Measurements from ENCODE around the gene RABAC1. TPM values are rescaled to one million over a fixed set of nuclear protein-coding genes. Genes with fewer than 3 reads are reported as not detected.

The RABAC1 gene
- total and polyA plus RNA-seq, 2 donors (not counting 3 experiments of a cell fraction or from before 2014, with no cell fraction given), result 178 to 591 TPM

- Histone ChIP-seq H3K9me3 (replicated peaks; ENCODE audit: control insufficient read depth, insufficient read depth, low read length) (no peaks in the 10 kb centered on the region), H2AFZ (ENCODE audit: low read depth, low read length) (peak overlapping the region; percentile 62), H3K79me2 (ENCODE audit: control insufficient read depth, insufficient read depth, low read length) (no peaks in the 10 kb centered on the region), H3K4me1 (ENCODE audit: control insufficient read depth, extremely low read depth, insufficient read depth, low read length) (peaks cover 2% of the 10 kb centered on the region), H3K9me1 (replicated peaks; ENCODE audit: control insufficient read depth, extremely low read depth, insufficient read depth, low read length) (no peaks in the 10 kb centered on the region), H3K27me3 (ENCODE audit: control insufficient read depth in 2 of 2, insufficient read depth in 2 of 2, low read length in 2 of 2) (peaks cover 21% of the 10 kb centered on the region in 2 experiments), H3K9ac (replicated peaks; ENCODE audit: extremely low read depth, insufficient read depth, low read length) (no peak overlapping the region), H3K4me2 (ENCODE audit: insufficient read depth, low read length) (peak overlapping the region; percentile 51), H3K27ac (ENCODE audit: insufficient read depth, low read depth, low read length) (no peak overlapping the region), H3K4me3 (replicated peaks in 1 of 3; ENCODE audit: insufficient read depth in 1 of 3, low read depth in 1 of 3, low read length in 3 of 3) (peak overlapping the region; percentile 23 to 48 (median 27)), H4K20me1 (replicated peaks; ENCODE audit: control insufficient read depth, extremely low read depth, insufficient read depth, low read length) (no peaks in the 10 kb centered on the region), H3K36me3 (ENCODE audit: control insufficient read depth in 2 of 2, extremely low read depth in 1 of 2, insufficient read depth in 2 of 2, low read length in 2 of 2) (no peaks in the 10 kb centered on the region)
- DNase-seq (ENCODE audit: low read depth, low spot score) (no peak), FAIRE-seq (no peak)
- POLR2A ChIA-PET, result no interaction called here
- dilution Hi-C loops (cut with MboI; ENCODE audit: extremely low pct_ligation_motif_present, low sequenced_read_pairs), result no loop called here
- TF ChIP-seq POLR2A (IDR thresholded peaks at IDR 0.05; ENCODE audit: low read depth, low read length) (no peak), FOS (IDR thresholded peaks at IDR 0.05; ENCODE audit: borderline replicate concordance, insufficient read depth, low read length) (no peak), GATA2 (IDR thresholded peaks at IDR 0.05; ENCODE audit: insufficient read depth, insufficient read length, low read depth, low read length) (no peak), MYC (IDR thresholded peaks at IDR 0.05; ENCODE audit: low read depth, low read length) (no peak), EZH2 (IDR thresholded peaks at IDR 0.05; ENCODE audit: borderline replicate concordance, low read depth, low read length, severe bottlenecking) (peak; percentile 49), JUN (IDR thresholded peaks at IDR 0.05; ENCODE audit: borderline replicate concordance, insufficient read depth, insufficient read length, low read depth) (no peak), POLR2AphosphoS5 (IDR thresholded peaks at IDR 0.05; ENCODE audit: insufficient read depth, low read depth, low read length) (no peak)
- intact Hi-C loops (cut with micrococcal nuclease), result no loop called here
- no TSS peak for BruUV-seq (replicated peaks)
- CTCF ChIA-PET, result interaction anchor here (1.9 kb wide), 1 partner anchor 10 kb away, joined by 4 read pairs; no protein-coding TSS in a partner anchor
Observed at GRCh38 chr19:41940731-41941409, 18.3 kb downstream of the RABAC1 start.

All from endothelial cell of umbilical vein (primary cell).